NB4 (cell line): ENCODE results near the gene DCLK1.
"Not testable (repeated sequence)": the region's sequence is repeated elsewhere in the genome, so short reads cannot be mapped to it uniquely, and the experiment has no call there.

Source experiments
- DNase-seq: peaks from one replicate; pipeline ENCODE4 v3.0.0; 2010; ENCODE audit warnings: low read depth
- H3K4me3 ChIP-seq: one replicate; pipeline ENCODE4 v1.5.1; 2011; ENCODE audit warnings: mild to moderate bottlenecking, low read depth, low read length, moderate library complexity
- CTCF ChIP-seq: IDR thresholded peaks from one replicate; pipeline ENCODE4 v1.5.1; 2012; ENCODE audit warnings: low read depth, low read length
- MAX ChIP-seq: IDR thresholded peaks from 2 replicates; pipeline ENCODE4 v1.6.1; 2011; ENCODE audit warnings: low read depth, low read length
- MYC ChIP-seq: IDR thresholded peaks from 2 replicates; pipeline ENCODE4 v1.6.1; 2011; ENCODE audit warnings: low read depth, low read length
- POLR2A ChIP-seq: IDR thresholded peaks from 2 replicates; pipeline ENCODE4 v1.6.1; 2011; ENCODE audit warnings: mild to moderate bottlenecking; ENCODE audit not compliant: insufficient read length; ENCODE audit errors: extremely low read depth

The DCLK1 gene

GRCh38 chr13:35987572-35988513, 143.3 kb downstream of the DCLK1 start:
- DNase-seq: no peak
- no peak for TF ChIP-seq POLR2A
- TF ChIP-seq CTCF: no peak
- TF ChIP-seq MYC: no peak
- TF ChIP-seq MAX: no peak
- H3K4me3 ChIP-seq: no peak overlapping the region

- no peak for DNase-seq
- H3K4me3 ChIP-seq: no peak overlapping the region
These were observed 146.3 kb downstream of the DCLK1 start for GRCh38 chr13:35984776-35985453.

GRCh38 chr13:35984287-35984686, 146.9 kb downstream of the DCLK1 start:
- no peak overlapping the region for H3K4me3 ChIP-seq
- no peak for TF ChIP-seq CTCF
- TF ChIP-seq POLR2A: no peak
- TF ChIP-seq MAX: no peak
- TF ChIP-seq MYC: no peak
- no peak for DNase-seq

More at GRCh38 chr13:35984776-35985453, 146.3 kb downstream of the DCLK1 start:
- no peak for TF ChIP-seq CTCF
- no peak for TF ChIP-seq POLR2A
- no peak for TF ChIP-seq MYC
- no peak for TF ChIP-seq MAX

GRCh38 chr13:35983703-35984102, 147.5 kb downstream of the DCLK1 start:
- not testable (repeated sequence) for DNase-seq, H3K4me3 ChIP-seq

- no peak overlapping the region for H3K4me3 ChIP-seq
- no peak for DNase-seq
- no peak for TF ChIP-seq MAX
- no peak for TF ChIP-seq POLR2A
- no peak for TF ChIP-seq MYC
- no peak for TF ChIP-seq CTCF
These were observed 148.0 kb downstream of the DCLK1 start for GRCh38 chr13:35983206-35983605.

- no peak overlapping the region for H3K4me3 ChIP-seq
- TF ChIP-seq MYC: no peak
- DNase-seq: no peak
These were observed 151.7 kb downstream of the DCLK1 start for GRCh38 chr13:35979361-35979951.
